ENCODE data around the gene NEU1.
"Not testable (repeated sequence)": the region's sequence is repeated elsewhere in the genome, so short reads cannot be mapped to it uniquely, and the experiment has no call there.

Gene NEU1

GRCh38 chr6:31862344-31863235, at the start of gene NEU1:
Gene NEU1, minus strand, starts transcription at chr6:31862821. Its CDS starts 45 bp downstream, at chr6:31862776.
- DNase-seq (ENCODE audit: extremely low read depth, low read depth): peak; percentile 100
- TF ChIP-seq CTCF (IDR thresholded peaks at IDR 0.05; ENCODE audit: low read depth, low read length): no peak

- no peak for TF ChIP-seq CTCF (IDR thresholded peaks at IDR 0.05; ENCODE audit: low read depth, low read length)
- no peak for DNase-seq (ENCODE audit: extremely low read depth, low read depth)
Measured at GRCh38 chr6:31911826-31912585, 49.4 kb upstream of the NEU1 start.

GRCh38 chr6:31909298-31909697, 46.7 kb upstream of the NEU1 start:
- DNase-seq (ENCODE audit: extremely low read depth, low read depth): not testable (repeated sequence)

GRCh38 chr6:31908791-31909190, 46.2 kb upstream of the NEU1 start:
- no peak for TF ChIP-seq CTCF (IDR thresholded peaks at IDR 0.05; ENCODE audit: low read depth, low read length)
- no peak for DNase-seq (ENCODE audit: extremely low read depth, low read depth)

DNA sequence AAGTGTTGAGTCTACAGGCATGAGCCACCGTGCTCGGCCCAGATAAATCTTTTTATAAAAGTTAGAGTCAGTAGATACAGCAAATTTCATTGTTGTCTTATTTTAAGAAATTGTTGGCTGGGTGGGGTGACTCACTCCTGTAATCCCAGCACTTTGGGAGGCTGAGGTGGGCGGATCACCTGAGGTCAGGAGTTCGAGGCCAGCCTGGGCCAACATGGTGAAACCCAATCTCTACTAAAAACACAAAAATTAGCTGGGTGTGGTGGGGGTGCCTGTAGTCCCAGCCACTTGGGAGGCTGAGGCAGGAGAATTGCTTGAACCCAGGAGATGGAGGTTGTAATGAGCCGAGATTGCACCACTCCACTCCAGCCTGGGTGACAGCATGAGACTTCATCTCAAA, 45.6 kb upstream of the NEU1 start:
- DNase-seq (ENCODE audit: extremely low read depth, low read depth): not testable (repeated sequence)

DNA sequence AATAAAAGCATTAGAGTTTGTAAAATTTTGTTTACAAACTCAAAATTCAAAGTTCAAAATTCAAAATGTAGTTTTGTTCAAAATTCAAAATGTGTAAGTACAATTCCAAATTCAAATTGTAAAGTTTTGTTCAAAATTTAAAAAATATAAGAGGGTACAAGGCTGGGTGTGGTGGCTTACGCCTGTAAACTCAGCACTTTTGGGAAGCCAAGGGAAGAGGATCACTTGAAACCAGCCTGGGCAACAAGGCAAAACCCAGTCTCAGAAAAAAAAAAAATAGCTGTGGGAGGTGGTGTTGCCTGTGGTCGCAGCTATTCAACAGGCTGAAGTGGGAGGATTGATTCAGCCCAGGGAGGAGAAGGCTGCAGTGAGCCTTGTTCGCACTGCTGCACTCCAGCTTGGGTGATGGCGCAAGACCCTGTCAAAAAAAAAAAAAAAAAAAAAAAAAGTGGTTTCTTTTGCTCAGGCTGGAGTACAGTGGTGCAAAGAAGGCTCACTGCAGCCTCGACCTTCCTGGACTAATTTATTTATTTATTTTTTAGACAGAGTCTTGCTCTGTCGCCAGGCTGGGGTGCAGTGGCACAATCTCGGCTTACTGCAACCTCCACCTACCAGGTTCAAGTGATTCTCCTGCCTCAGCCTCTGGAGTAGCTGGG, 44.7 kb upstream of the NEU1 start:
- no peak for TF ChIP-seq CTCF (IDR thresholded peaks at IDR 0.05; ENCODE audit: low read depth, low read length)
- peak; percentile 64 for DNase-seq (ENCODE audit: extremely low read depth, low read depth)

DNA sequence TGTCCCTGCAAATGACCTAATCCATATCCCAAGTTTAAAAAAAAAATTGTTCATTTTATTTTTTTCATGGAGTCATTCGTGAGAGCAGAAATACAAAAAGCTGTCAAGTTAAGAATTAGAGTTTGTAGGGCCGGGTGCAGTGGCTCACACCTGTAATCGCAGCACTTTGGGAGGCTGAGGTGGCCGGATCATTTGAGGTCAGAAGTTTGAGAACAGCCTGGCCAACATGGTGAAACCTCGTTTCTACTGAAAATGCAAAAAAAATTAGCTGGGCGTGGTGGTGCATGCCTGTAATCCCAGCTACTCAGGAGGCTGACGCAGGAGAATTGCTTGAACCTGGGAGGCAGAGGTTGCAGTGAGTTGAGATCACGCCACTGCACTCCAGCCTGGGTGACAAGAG, 44.1 kb upstream of the NEU1 start:
- not testable (repeated sequence) for DNase-seq (ENCODE audit: extremely low read depth, low read depth)

GRCh38 chr6:31906122-31906521, 43.5 kb upstream of the NEU1 start:
- DNase-seq (ENCODE audit: extremely low read depth, low read depth): no peak
- no peak for TF ChIP-seq CTCF (IDR thresholded peaks at IDR 0.05; ENCODE audit: low read depth, low read length)

Data from AG09319 (cell line).